SK-N-MC (cell line): ENCODE results near the gene CDHR4.
"Not testable (repeated sequence)": the region's sequence is repeated elsewhere in the genome, so short reads cannot be mapped to it uniquely, and the experiment has no call there.

Experiments used
- DNase-seq: peaks from one replicate; pipeline ENCODE4 v3.0.0-alpha.2; 2011; ENCODE audit warnings: low read depth, low spot score
- H3K27ac ChIP-seq: fragments of 200-600 bp; sonication (generic); 2 replicates; pipeline ENCODE4 v1.5.1; 2016; ENCODE audit warnings: mixed run types
- H3K36me3 ChIP-seq: fragments of 200-600 bp; sonication (generic); 2 replicates; pipeline ENCODE4 v1.6.1; 2017; ENCODE audit warnings: antibody characterized with exemption, low read length, mixed read lengths; ENCODE audit not compliant: insufficient read depth
- H3K4me3 ChIP-seq: fragments of 200-600 bp; sonication (generic); 2 replicates; pipeline ENCODE4 v1.5.1; 2016
- H3K9ac ChIP-seq: fragments of 200-600 bp; sonication (generic); 2 replicates; pipeline ENCODE4 v1.8.0; 2017; ENCODE audit warnings: mixed run types, mixed read lengths; ENCODE audit not compliant: insufficient read length
- H3K9me3 ChIP-seq: fragments of 200-600 bp; sonication (generic); 2 replicates; pipeline ENCODE4 v1.6.1; 2017; ENCODE audit warnings: low read depth, mild to moderate bottlenecking, antibody characterized with exemption, low read length, moderate library complexity, mixed read lengths
- EZH2 ChIP-seq: fragments of 200-600 bp; sonication (generic); IDR thresholded peaks from one replicate; pipeline ENCODE4 v1.6.1; 2017; ENCODE audit warnings: antibody characterized with exemption
- FOXP2 ChIP-seq: optimal IDR thresholded peaks from 2 replicates; pipeline ENCODE3; 2011; ENCODE audit warnings: mild to moderate bottlenecking, moderate library complexity; ENCODE audit not compliant: insufficient read depth; ENCODE audit errors: extremely low read length, control extremely low read depth
- POLR2AphosphoS5 ChIP-seq: IDR thresholded peaks from 2 replicates; pipeline ENCODE4 v1.6.1; 2012; ENCODE audit warnings: mild to moderate bottlenecking, low read depth, low read length, borderline replicate concordance

CDHR4 gene

DNA sequence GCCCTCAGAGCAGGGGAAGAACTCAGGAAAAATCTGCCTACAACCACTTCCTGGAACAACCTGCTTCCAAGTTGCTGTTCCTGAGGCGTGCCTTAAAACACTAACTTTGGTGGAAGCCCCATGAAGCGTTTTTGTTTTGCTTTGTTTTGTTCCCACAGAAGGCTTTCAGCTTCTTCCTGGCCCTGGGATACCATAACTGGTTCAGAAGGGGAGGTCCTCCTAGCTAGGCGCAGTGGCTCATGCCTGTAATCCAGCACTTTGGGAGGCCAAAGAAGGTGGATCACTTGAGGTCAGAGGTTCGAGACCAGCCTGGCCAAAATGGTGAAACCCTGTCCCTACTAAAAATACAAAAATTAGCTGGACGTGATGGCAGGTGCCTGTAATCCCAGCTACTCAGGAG lies 12.1 kb downstream of the CDHR4 start:
- no peak overlapping the region for H3K27ac ChIP-seq
- no peaks in the 10 kb centered on the region for H3K36me3 ChIP-seq
- TF ChIP-seq FOXP2 (no peak), POLR2AphosphoS5 (no peak), EZH2 (no peak)
- no peak overlapping the region for H3K9ac ChIP-seq
- no peaks in the 10 kb centered on the region for H3K9me3 ChIP-seq
- DNase-seq = no peak
- H3K4me3 ChIP-seq = no peak overlapping the region

DNA sequence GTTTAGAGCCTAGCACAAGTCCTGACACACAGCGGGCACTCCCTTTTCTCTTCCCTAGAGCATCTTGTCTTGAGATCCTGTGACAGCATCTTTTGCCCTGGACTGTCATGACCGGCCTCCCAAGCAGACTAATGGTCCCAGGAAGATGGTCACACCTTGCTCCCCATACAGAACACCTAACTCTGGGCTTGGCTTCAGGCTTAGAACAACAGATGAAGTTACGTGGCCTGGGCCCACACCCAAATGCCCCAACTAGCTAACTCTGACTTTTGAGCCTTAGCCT lies 12.6 kb downstream of the CDHR4 start:
- Histone ChIP-seq H3K4me3 (peak overlapping the region; percentile 84), H3K9ac (peak overlapping the region; percentile 88), H3K9me3 (no peaks in the 10 kb centered on the region), H3K27ac (no peak overlapping the region), H3K36me3 (no peaks in the 10 kb centered on the region)
- no peak for DNase-seq
- TF ChIP-seq POLR2AphosphoS5 = no peak
- no peak for TF ChIP-seq FOXP2
- no peak for TF ChIP-seq EZH2

DNA sequence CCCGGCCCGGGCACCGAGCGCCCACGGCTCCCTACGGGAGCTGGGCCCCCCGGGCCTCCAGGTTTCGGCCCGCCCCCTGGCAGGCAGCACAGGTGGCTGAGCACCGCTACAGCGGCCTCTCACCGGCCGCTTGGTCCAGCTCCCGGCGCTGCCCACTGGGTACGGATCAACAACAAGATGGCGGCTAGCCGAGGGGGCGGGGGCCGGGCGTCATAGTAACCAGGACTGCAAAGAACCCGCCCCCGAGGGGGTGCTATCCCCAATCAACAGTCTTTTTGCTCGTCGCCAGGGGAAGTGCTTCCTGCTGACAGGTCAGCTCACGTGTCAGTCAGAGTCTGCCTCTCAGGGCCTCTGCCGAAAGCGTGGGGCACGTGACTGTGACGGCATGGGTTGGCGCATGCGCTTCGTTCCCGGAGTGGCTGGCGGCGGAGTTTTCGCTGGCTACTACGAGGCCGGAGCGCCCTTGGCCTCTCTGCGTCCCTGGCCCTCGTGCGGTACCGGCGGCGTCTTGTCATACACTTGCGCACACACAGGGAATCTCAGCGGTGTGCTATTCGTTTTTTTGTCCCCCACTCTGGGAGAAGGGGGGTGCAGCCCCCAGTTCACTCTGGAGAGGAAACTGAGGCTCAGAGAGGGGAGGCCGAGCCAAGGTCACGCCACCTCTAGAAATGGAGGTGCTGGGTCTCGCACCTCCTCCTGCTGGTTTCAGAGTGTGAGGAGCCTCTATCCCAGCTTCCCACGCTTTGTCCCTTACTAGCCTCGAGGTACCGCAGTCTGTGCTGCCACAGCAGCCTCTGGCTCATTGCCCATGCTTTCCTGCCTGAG lies 13.1 kb downstream of the CDHR4 start, which contains the start of gene IP6K1:
TSS of gene IP6K1 (minus strand) at position 186 of the 825 bp plus-strand sequence. CDS start 38,502 bp downstream, outside the sequence.
- Histone ChIP-seq H3K4me3 (peak within 1 kb of the TSS; percentile 84), H3K9me3 (no peaks in the 10 kb centered on the region), H3K36me3 (no peaks in the 10 kb centered on the region), H3K9ac (peak within 1 kb of the TSS; percentile 88), H3K27ac (peak within 1 kb of the TSS; percentile 57; the same call in 1 of the 2 replicates)
- peak; percentile 88 for TF ChIP-seq POLR2AphosphoS5
- no peak for TF ChIP-seq EZH2
- TF ChIP-seq FOXP2 = peak; percentile 28
- DNase-seq = peak; percentile 95

DNA sequence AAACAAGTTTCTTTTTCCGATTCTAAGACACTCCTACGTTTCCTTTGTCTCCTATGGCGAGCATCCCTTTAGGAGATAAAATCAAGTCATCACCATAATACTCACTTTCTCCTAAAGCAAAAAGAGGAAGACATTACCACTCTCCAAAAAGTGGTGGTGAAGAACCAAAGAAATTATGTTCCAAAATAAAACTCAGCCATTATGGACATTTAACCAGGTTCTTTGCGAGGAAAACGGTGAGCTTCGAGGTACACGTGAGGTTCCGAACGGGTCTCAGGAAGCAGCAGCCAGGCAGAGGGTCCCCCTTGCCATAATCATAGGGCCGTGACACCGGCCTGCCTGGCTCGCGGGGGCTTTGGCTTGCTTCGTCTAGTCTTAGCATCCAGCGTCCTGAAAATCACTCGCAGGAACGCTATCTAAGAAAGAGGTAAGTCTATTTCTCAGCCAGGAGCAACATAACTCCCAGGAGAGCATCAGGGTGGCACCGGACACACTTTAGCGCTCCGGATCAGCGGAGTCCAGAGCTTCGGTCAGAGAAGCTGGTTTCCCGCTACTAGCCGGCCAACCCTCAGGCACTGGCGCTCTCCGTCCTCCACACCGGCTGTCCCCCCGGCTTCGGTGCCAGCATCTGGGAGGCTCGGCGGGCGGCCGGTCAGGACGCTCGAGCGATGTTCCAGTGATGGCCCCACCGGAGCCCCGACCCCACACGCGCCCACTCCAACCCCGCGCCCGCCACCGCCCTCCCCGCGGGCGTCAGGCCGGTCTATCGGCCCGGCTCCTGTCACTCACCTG lies 13.9 kb downstream of the CDHR4 start:
- H3K36me3 ChIP-seq = no peaks in the 10 kb centered on the region
- peak overlapping the region; percentile 77 for H3K9ac ChIP-seq
- H3K4me3 ChIP-seq = peak overlapping the region; percentile 84
- H3K27ac ChIP-seq = no peak overlapping the region
- TF ChIP-seq POLR2AphosphoS5 (no peak), FOXP2 (no peak), EZH2 (no peak)
- no peaks in the 10 kb centered on the region for H3K9me3 ChIP-seq
- no peak for DNase-seq

DNA sequence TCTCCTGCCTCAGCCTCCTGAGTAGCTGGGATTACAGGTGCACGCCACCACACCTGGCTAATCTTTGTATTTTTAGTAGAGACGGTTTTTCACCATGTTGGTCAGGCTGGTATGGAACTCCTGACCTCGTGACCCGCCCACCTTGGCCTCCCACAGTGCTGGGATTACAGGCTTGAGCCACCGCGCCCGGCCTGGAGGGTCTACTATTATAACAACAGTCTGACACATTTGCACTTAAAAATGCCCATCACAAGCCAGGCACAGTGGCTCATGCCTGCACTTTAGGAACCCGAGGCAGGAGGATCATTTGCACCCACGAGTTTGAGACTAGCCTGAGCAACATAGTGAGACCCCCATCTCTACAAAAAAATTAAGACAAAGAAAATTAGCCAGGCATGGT lies 17.4 kb downstream of the CDHR4 start:
- DNase-seq, H3K9me3 ChIP-seq, H3K9ac ChIP-seq, H3K27ac ChIP-seq, H3K36me3 ChIP-seq, H3K4me3 ChIP-seq: not testable (repeated sequence)

DNA sequence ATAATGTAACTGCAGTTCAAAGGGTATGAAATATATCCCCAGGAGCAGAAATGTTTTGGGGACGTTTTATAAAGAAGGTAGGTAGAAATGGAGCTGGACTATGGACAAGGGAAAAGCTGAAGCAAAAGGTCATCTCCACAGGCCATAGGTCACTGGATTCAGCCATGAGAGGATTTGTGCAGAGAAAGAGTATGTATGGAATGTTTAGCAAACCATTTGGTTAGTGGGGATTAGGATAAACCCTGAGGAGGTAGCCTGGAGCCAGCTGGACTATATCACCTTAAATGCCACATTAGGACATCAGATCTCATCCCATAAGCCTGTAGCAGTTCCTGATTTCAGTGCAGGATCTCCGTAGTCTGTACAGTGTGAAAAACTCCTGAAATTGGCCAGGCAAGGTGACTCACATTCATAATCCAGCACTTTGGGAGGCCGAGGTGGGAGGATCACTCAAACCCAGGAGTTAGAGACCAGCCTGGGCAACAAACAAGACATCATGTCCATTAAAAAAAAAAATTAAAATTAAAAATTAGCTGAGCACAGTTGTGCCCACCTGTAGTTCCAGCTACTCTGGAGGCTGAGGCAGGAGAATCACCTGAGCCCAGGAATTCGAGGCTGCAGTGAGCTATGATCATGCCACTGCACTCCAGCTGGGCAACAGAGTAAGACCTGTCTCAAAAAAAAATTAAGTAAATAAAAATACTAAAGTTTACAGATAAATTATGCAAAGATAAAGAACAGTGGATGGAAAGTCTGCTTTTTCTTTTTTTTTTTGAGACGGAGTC lies 18.1 kb downstream of the CDHR4 start:
- TF ChIP-seq POLR2AphosphoS5 (no peak), EZH2 (no peak), FOXP2 (no peak)
- DNase-seq = no peak
- no peak overlapping the region for H3K4me3 ChIP-seq
- no peaks in the 10 kb centered on the region for H3K36me3 ChIP-seq
- H3K27ac ChIP-seq = no peak overlapping the region
- H3K9ac ChIP-seq = no peak overlapping the region
- no peaks in the 10 kb centered on the region for H3K9me3 ChIP-seq

DNA sequence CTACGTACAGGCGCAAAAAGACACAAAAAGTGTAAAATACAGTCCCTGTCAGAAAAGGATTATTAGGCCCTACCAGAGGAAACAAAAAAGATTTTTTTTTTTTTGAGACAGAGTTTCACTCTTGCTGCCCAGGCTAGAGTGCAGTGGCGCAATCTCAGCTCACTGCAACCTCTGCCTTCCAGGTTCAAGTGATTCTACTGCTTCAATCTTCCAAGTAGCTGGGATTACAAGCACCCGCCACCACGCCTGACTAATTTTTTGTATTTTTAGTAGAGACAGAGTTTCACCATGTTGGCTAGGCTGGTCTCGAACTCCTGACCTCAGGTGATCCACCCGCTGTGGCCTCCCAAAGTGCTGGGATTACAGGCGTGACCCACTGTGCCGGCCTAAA lies 18.7 kb downstream of the CDHR4 start:
- not testable (repeated sequence) for H3K36me3 ChIP-seq, H3K4me3 ChIP-seq, DNase-seq, H3K9me3 ChIP-seq, H3K27ac ChIP-seq, H3K9ac ChIP-seq
